CD4-positive, alpha-beta T cell treated with Interleukin-6 for 4 hours (primary cell): ENCODE results near the gene ADRA2C.

Experiments
- DNase-seq: peaks from one replicate; pipeline ENCODE4 v3.0.0-alpha.2; 2020; ENCODE audit warnings: mixed read lengths

The ADRA2C gene

GRCh38 chr4:3766036-3766784, at the start of gene ADRA2C:
Gene ADRA2C, plus strand, starts transcription at chr4:3766385. Its CDS starts 222 bp downstream, at chr4:3766607.
- DNase-seq, result no peak

GRCh38 chr4:3716631-3717235, 49.5 kb upstream of the ADRA2C start:
- DNase-seq, result no peak

GRCh38 chr4:3717241-3717640, 48.9 kb upstream of the ADRA2C start:
- DNase-seq, result no peak

GRCh38 chr4:3718462-3718861, 47.7 kb upstream of the ADRA2C start:
- DNase-seq, result no peak

GRCh38 chr4:3719191-3719590, 47.0 kb upstream of the ADRA2C start:
- DNase-seq, result no peak

- DNase-seq, result no peak
Observed at GRCh38 chr4:3719836-3720235, 46.3 kb upstream of the ADRA2C start.

- no peak for DNase-seq
Observed at GRCh38 chr4:3720466-3720865, 45.7 kb upstream of the ADRA2C start.

DNA sequence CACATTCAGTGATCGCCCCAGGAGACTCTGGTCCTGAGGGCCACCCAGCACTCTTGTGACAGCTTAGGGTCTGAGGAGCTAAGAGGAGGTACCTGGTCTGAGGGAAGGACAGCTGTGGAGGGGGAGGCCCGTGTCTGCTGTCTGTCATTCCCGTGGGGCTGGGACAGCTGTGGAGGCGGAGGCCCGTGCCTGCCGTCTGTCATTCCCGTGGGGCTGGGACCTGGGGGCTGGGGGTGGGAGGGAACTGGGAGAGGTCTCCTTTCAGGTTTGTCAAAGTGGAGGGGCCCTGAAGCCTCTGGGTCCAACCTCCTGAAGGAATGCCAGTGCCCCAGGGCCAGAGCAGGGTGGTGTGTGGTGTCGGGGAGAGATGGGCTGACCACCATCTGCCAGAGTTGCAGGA, 45.0 kb upstream of the ADRA2C start:
- no peak for DNase-seq

GRCh38 chr4:3721627-3722026, 44.6 kb upstream of the ADRA2C start:
- no peak for DNase-seq

GRCh38 chr4:3722446-3723231, 43.5 kb upstream of the ADRA2C start:
- no peak for DNase-seq

GRCh38 chr4:3723232-3723642, 42.9 kb upstream of the ADRA2C start:
- no peak for DNase-seq

DNA sequence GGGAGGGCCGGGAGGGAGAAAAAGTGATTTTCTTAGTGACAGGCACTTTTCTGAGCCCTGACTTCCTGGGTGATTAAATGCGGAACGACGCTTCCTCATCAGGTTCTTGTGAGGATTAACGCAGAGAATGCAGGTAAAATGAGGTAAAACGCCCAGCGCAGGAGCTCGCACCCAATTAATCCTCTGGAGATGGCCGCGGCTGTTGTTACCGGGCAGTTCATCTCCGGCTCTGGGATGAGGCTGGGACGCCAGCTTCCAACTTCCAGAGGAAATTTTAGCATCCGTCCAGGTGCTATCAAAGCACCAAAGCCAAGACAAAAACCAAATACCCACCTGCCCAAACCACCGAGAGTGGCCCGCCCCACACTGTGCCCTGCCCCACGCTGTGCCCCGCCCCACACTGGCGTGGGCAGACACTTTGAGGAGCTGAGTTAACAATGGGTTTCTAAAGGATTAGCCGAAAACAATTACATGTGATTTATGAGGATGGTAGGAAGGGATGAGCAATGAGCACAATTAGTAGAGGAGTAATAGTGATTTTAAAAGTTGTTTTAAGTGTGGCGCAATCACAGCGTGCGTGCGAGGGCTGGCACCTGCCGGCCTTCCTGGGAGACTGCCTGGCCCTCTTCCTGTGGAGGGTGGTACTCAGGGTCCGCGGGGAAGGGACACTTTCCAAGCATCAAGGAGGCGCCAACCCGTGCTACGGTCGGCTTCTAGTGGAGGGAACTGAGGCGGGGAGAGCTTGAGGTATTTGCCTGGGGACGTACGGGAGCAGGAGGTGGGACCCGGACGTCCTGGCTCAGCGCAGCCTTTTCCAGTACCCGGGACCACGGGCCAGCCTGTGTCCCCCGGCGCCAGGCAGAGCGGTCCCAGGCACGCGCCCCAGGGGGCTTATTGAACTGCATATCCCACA, 41.6 kb upstream of the ADRA2C start:
- DNase-seq, result no peak

- DNase-seq, result no peak
Observed at GRCh38 chr4:3725936-3726870, 40.0 kb upstream of the ADRA2C start.

DNA sequence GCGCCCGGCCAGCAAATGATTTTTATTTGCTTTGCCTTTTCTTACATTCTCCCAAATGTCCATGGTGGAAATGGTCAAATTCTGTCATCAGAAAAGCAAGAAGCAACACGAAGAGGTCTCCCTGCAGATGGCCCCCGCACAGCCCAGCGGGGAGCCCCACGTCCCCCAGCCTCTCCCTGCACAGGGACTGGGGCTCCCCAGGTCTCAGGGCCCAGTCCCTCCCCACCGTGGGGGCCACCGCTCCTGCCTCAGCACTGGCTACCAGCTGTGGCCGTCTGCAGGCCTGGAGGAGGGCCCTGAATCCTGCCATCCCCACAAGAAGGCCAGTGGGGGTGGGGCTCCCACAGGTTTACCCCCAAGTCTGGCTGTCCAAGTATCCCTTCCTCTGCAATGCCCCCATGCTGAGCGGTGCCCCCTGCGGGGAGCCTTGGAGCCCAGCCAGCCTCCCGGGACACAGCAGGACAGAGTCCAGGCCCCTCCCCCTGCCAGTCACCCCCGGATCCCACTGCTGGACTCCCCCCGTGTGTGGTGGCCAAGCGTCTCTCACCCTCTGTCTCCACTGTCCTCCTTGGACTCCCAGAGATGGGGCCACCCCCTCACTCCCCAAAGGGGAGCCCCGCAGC, 38.2 kb upstream of the ADRA2C start:
- DNase-seq, result no peak

DNA sequence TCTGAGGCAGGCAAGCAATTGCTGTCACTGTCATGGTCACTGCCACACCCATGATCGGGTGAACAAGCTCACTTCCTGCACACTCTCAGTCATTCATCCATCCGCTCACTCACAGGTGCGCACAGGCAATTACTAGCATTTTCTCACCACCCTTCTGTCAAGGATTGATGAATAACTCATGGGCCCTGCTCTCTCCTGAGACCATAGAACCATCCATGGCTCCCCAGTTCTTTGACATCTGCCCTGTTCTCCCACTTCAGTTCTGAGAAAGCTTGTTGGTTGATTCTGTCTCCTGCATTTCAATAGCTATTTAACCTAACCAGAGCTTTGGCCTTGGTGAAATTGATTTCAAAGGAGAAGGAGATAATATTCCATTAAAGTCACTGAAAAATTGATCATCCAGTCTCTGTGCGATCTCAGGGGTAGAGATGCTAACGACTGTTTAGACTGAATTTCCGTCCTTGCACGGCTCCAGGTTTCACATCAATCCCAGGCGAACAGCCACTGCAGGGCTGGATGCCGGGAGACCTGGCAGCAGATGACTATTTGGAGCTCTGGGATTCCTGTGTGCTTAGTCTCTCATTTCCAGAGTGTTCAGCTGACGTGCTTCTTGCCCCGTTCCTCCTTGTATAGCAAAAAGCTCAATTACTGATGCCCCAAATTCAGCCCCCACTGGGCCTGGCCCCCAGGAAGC, 36.9 kb upstream of the ADRA2C start:
- no peak for DNase-seq

DNA sequence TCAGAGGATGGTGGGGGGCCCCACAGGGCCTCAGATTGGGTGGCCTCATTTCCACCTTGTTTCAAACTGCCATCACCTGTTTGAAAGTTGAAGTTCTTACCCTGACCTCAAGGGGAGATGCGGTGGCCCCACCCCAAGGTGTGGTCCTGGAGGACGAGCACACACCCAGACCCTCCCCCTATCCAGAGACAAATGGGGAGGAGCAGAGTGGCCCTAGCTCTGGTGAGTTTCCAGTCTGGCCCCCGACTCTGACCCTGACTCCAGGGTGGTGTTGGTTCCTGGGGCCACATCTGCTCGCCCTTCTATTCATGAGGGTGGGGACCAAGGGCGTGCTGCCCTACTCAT, 36.3 kb upstream of the ADRA2C start:
- no peak for DNase-seq

DNA sequence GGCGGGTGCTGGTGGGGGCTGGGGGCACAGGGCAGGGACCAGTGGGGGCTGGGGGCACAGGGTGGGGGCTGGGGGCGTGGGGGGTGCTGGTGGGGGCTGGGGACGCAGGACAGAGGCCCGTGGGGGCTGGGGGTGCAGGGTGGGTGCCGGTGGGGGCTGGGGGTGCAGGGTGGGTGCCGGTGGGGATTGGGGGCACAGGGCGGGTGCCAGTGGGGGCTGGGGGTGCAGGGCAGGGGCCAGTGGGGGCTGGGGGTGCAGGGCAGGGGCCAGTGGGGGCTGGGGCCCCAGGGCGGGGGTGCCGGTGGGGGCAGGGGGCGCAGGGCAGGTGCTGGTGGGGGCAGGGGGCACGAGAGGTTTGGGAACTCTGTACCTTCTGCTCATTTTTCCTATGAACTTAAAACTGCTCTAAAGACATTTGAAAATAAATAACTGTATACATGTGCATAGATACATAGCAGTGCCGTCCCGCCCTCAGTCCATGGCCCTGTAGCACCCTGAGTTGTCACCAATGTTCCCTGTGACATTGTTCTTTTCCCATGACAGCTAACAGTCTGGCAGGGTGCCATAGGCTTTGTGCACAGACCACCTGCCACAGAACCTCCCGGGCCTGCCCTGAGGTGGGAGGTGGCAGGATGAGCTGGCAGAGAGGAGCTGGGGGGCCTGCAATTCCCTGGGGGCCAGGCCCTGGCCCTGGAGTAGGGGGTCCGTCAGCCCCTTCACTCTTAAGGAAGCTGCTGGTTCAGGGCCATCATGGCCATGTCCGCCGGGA, 35.6 kb upstream of the ADRA2C start:
- DNase-seq, result no peak

- no peak for DNase-seq
Observed at GRCh38 chr4:3732076-3733028, 33.8 kb upstream of the ADRA2C start.

DNA sequence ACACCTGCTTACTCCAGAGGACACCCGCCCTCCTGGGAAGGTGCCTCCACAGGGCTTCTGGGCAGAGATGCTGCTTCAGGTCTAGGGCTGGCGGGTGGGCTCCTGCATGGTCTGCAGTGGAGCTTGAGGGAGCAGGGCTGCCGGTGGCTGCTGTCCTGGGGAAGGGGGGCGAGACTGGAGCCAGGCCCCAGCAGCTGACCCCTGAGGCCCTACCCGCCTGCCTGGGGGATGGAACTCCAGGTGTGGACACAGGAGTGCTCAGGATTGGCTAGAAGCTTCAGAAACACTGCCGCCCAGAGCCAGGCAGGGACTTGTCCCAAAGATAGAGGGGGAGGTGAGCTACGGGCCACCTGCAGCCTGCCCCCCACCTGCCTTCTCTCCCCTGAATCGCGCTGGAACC, 33.0 kb upstream of the ADRA2C start:
- DNase-seq, result no peak
